GM19467 (cell line): Measurements from ENCODE around the gene TAS2R60.
"Not testable (repeated sequence)": the region's sequence is repeated elsewhere in the genome, so short reads cannot be mapped to it uniquely, and the experiment has no call there.

ENCODE experiments used
- ATAC-seq: cut with Tn5 transposase; IDR thresholded peaks from one replicate; pipeline ENCODE4 v1.9.1; 2021; ENCODE audit warnings: mild to moderate bottlenecking, moderate library complexity; ENCODE audit not compliant: unreplicated experiment

TAS2R60 gene

GRCh38 chr7:143467724-143468123 lies 24.5 kb downstream of the TAS2R60 start:
- no peak for ATAC-seq

- ATAC-seq = not testable (repeated sequence)
These were observed 28.9 kb downstream of the TAS2R60 start for GRCh38 chr7:143472071-143472689.

GRCh38 chr7:143477501-143478150 lies 34.4 kb downstream of the TAS2R60 start, which contains the start of gene TAS2R41:
Gene TAS2R41, plus strand, starts transcription at chr7:143477873. Its CDS starts 0 bp downstream, at chr7:143477873.
- no peak for ATAC-seq

- no peak for ATAC-seq
These were observed 36.0 kb downstream of the TAS2R60 start for GRCh38 chr7:143479055-143479766.

GRCh38 chr7:143480501-143480900 lies 37.2 kb downstream of the TAS2R60 start:
- ATAC-seq = no peak

GRCh38 chr7:143484119-143484518 lies 40.9 kb downstream of the TAS2R60 start:
- no peak for ATAC-seq

GRCh38 chr7:143485094-143485493 lies 41.8 kb downstream of the TAS2R60 start:
- ATAC-seq = no peak

- no peak for ATAC-seq
These were observed 42.2 kb downstream of the TAS2R60 start for GRCh38 chr7:143485500-143485899.

- ATAC-seq = not testable (repeated sequence)
These were observed 43.0 kb downstream of the TAS2R60 start for GRCh38 chr7:143486266-143486665.

GRCh38 chr7:143487061-143487460 lies 43.8 kb downstream of the TAS2R60 start:
- ATAC-seq = no peak

GRCh38 chr7:143487566-143487965 lies 44.3 kb downstream of the TAS2R60 start:
- no peak for ATAC-seq

- ATAC-seq = no peak
These were observed 47.6 kb downstream of the TAS2R60 start for GRCh38 chr7:143490717-143491306.

- ATAC-seq = no peak
These were observed 48.8 kb downstream of the TAS2R60 start for GRCh38 chr7:143492043-143492471.

GRCh38 chr7:143492799-143493739 lies 49.8 kb downstream of the TAS2R60 start:
- no peak for ATAC-seq

GRCh38 chr7:143493751-143494150 lies 50.5 kb downstream of the TAS2R60 start:
- no peak for ATAC-seq
